HCT116 (cell line): ENCODE data around the gene HMGA1. TPM values are rescaled to one million over a fixed set of nuclear protein-coding genes. Genes with fewer than 3 reads are reported as not detected.

Experiments used
- ATAC-seq: fragments of 200-7000 bp; cut with Tn5 transposase; 2 replicates; pipeline ENCODE4 v1.9.1; 2020; ENCODE audit warnings: mild to moderate bottlenecking, moderate library complexity
- BruUV-seq: library from RNA; stranded (reverse); fragments of 400-500 nt; replicated peaks from 2 replicates; lab custom pipeline; 2021; lab: Mats Ljungman, UMichigan
- CTCF ChIA-PET: fragments of 300-600 bp; sonication (Branson Sonifier 250); formaldehyde crosslinking; loops from one replicate; lab custom pipeline; 2021; ENCODE audit warnings: antibody characterized with exemption; lab: Charles Lee
- POLR2A ChIA-PET: fragments of 300-600, 350-600 bp; sonication (Branson Sonifier 250); formaldehyde crosslinking; loops from one replicate; lab custom pipeline; 2021; ENCODE audit warnings: antibody characterized with exemption; lab: Charles Lee
- RAD21 ChIA-PET, 2 experiments: fragments of 300-600 bp; sonication (Branson Sonifier 250); formaldehyde crosslinking; loops; one replicate each; lab custom pipeline; 2023; ENCODE audit warnings: low total read pairs in 2 of 2; ENCODE audit not compliant: uncharacterized antibody in 2 of 2, unreplicated experiment in 2 of 2, low non-redundant PET in 1 of 2; lab: Charles Lee
- DNase-seq: peaks from one replicate; pipeline ENCODE4 v3.0.0-alpha.2; 2010; ENCODE audit warnings: low read depth, low spot score
- H2AFZ ChIP-seq: fragments of 200-600 bp; shearing (Covaris generic), sonication (generic); 2 replicates; pipeline ENCODE4 v1.6.1; 2017; ENCODE audit warnings: low read depth, mixed run types, mixed read lengths, antibody characterized with exemption, low read length; ENCODE audit not compliant: poor library complexity, severe bottlenecking
- H3K27ac ChIP-seq: 2 replicates; pipeline ENCODE4 v1.5.1; 2012; ENCODE audit warnings: low read depth, low read length
- H3K27me3 ChIP-seq: fragments of 200-600 bp; sonication (generic); 2 replicates; pipeline ENCODE4 v1.6.1; 2016; ENCODE audit warnings: mixed run types, low read length, mixed read lengths; ENCODE audit not compliant: insufficient read depth
- H3K36me3 ChIP-seq, 2 experiments: fragments of 200-500 bp in 1 of 2; fragments of 200-600 bp in 1 of 2; sonication (Bioruptor generic) in 1 of 2; sonication (generic) in 1 of 2; 2 replicates each; pipeline versions ENCODE4 v1.5.1 to v1.6.1; 2014 to 2016; ENCODE audit warnings: low read length in 2 of 2, inconsistent platforms in 1 of 2, mixed read lengths in 1 of 2, mixed run types in 1 of 2; ENCODE audit not compliant: insufficient read depth in 2 of 2, control insufficient read depth in 1 of 2
- H3K4me1 ChIP-seq, 2 experiments: fragments of 200-600 bp in 1 of 2; sonication (generic) in 1 of 2; 2 replicates each; pipeline versions ENCODE4 v1.5.1 to v1.6.1; 2012 to 2017; ENCODE audit warnings: low read length in 2 of 2, inconsistent platforms in 1 of 2, mild to moderate bottlenecking in 1 of 2, mixed read lengths in 1 of 2, mixed run types in 1 of 2, moderate library complexity in 1 of 2; ENCODE audit not compliant: insufficient read depth in 2 of 2, control insufficient read depth in 1 of 2
- H3K4me2 ChIP-seq: fragments of 200-600 bp; sonication (generic); 2 replicates; pipeline ENCODE4 v1.6.1; 2017; ENCODE audit warnings: mixed run types, low read length, mixed read lengths
- H3K4me3 ChIP-seq, 2 experiments: fragments of 200-600 bp in 1 of 2; sonication (generic) in 1 of 2; replicated peaks in 1 of 2; 2 replicates each; pipeline ENCODE4 v1.5.1; 2011 to 2016; ENCODE audit warnings: low read length in 2 of 2, control low read depth in 1 of 2, low read depth in 1 of 2, mild to moderate bottlenecking in 1 of 2, mixed read lengths in 1 of 2, mixed run types in 1 of 2
- H3K79me2 ChIP-seq: fragments of 200-600 bp; sonication (generic); 2 replicates; pipeline ENCODE4 v1.6.1; 2017; ENCODE audit warnings: mild to moderate bottlenecking, mixed run types, low read length, moderate library complexity, mixed read lengths; ENCODE audit not compliant: insufficient read depth
- H3K9ac ChIP-seq: fragments of 200-600 bp; sonication (generic); 2 replicates; pipeline ENCODE4 v1.6.1; 2016; ENCODE audit warnings: low read length, mixed read lengths
- H3K9me2 ChIP-seq: fragments of 200-600 bp; sonication (generic), shearing (Covaris generic); 2 replicates; pipeline ENCODE4 v1.6.1; 2017; ENCODE audit warnings: mixed run types, mild to moderate bottlenecking, moderate library complexity; ENCODE audit not compliant: insufficient read depth
- H3K9me3 ChIP-seq, 2 experiments: fragments of 200-500 bp in 1 of 2; fragments of 200-600 bp in 1 of 2; sonication (Bioruptor generic) in 1 of 2; sonication (generic) in 1 of 2; 2 replicates each; pipeline ENCODE4 v1.6.1; 2014 to 2017; ENCODE audit warnings: low read length in 2 of 2, mixed read lengths in 2 of 2, inconsistent platforms in 1 of 2, low read depth in 1 of 2, mild to moderate bottlenecking in 1 of 2, mixed run types in 1 of 2, moderate library complexity in 1 of 2; ENCODE audit not compliant: control insufficient read depth in 1 of 2, insufficient read depth in 1 of 2
- H4K20me1 ChIP-seq: fragments of 200-600 bp; sonication (generic), shearing (Covaris generic); 2 replicates; pipeline ENCODE4 v1.6.1; 2017; ENCODE audit warnings: mixed run types, mild to moderate bottlenecking, moderate library complexity; ENCODE audit not compliant: insufficient read depth
- CBX3 ChIP-seq: IDR thresholded peaks from 2 replicates; pipeline ENCODE4 v1.6.1; 2012; ENCODE audit warnings: low read depth
- CEBPB ChIP-seq: IDR thresholded peaks from 2 replicates; pipeline ENCODE4 v1.6.1; 2012; ENCODE audit warnings: low read depth
- EZH2 ChIP-seq: fragments of 200-600 bp; sonication (generic); IDR thresholded peaks from 2 replicates; pipeline ENCODE4 v1.6.1; 2017; ENCODE audit warnings: antibody characterized with exemption, mixed run types
- FOSL1 ChIP-seq: IDR thresholded peaks from 2 replicates; pipeline ENCODE4 v1.6.1; 2012; ENCODE audit warnings: low read depth
- SIN3A ChIP-seq: IDR thresholded peaks from 2 replicates; pipeline ENCODE4 v1.6.1; 2012; ENCODE audit warnings: low read depth
- SRF ChIP-seq: IDR thresholded peaks from 2 replicates; pipeline ENCODE4 v1.6.1; 2012; ENCODE audit warnings: low read depth
- TCF7L2 ChIP-seq: IDR thresholded peaks from 2 replicates; pipeline ENCODE4 v1.7.0; 2011; ENCODE audit warnings: borderline replicate concordance, inconsistent platforms; ENCODE audit not compliant: insufficient read depth, insufficient read length; ENCODE audit errors: extremely low read depth
- YY1 ChIP-seq: IDR thresholded peaks from 2 replicates; pipeline ENCODE4 v1.6.1; 2011; ENCODE audit warnings: low read length, low read depth, moderate library complexity, mild to moderate bottlenecking; ENCODE audit not compliant: insufficient replicate concordance; ENCODE audit errors: extremely low read depth
- ZNF274 ChIP-seq: fragments of 200-500 bp; sonication (Bioruptor generic); IDR thresholded peaks from 2 replicates; pipeline ENCODE4 v1.6.1; 2014; ENCODE audit warnings: mild to moderate bottlenecking, low read depth, low read length, inconsistent platforms
- intact Hi-C: fragments of 100-400 bp; cut with micrococcal nuclease; formaldehyde crosslinking; loops from 2 replicates; pipeline ENCODE4 v1.10.0; 2022
- total RNA-seq: library from RNA; stranded (reverse); gene quantifications from one replicate; pipeline ENCODE4 v1.2.1, GENCODE V29; 2021; ENCODE audit not compliant: unreplicated experiment
- TF ChIP-seq, protein P1 (sequence below): IDR thresholded peaks from 2 replicates; pipeline ENCODE4 v1.6.1; 2012
- TF ChIP-seq, protein P2 (sequence below), 3 experiments: fragments of 200-600 bp in 1 of 3; sonication (generic) in 1 of 3; IDR thresholded peaks in 2 of 3; conservative IDR thresholded peaks in 1 of 3; 2 replicates each; pipeline ENCODE4 v1.5.1; 2012 to 2017; ENCODE audit warnings: low read depth in 2 of 3, low read length in 2 of 3, antibody characterized with exemption in 1 of 3, borderline replicate concordance in 1 of 3, control low read depth in 1 of 3, mild to moderate bottlenecking in 1 of 3, mixed read lengths in 1 of 3, mixed run types in 1 of 3, moderate library complexity in 1 of 3; ENCODE audit not compliant: insufficient read depth in 1 of 3
- TF ChIP-seq, protein P3 (sequence below): IDR thresholded peaks from 2 replicates; pipeline ENCODE4 v1.6.1; 2011; ENCODE audit warnings: mild to moderate bottlenecking, low read length, moderate library complexity; ENCODE audit not compliant: insufficient replicate concordance; ENCODE audit errors: extremely low read depth
- TF ChIP-seq, protein P4 (sequence below): IDR thresholded peaks from 2 replicates; pipeline ENCODE4 v1.6.1; 2012
- TF ChIP-seq, protein P5 (sequence below): IDR thresholded peaks from 2 replicates; pipeline ENCODE4 v1.6.1; 2012; ENCODE audit warnings: low read depth

Gene HMGA1
- total RNA-seq, 1 experiment from 2014 or later, result 2,459 TPM

DNA sequence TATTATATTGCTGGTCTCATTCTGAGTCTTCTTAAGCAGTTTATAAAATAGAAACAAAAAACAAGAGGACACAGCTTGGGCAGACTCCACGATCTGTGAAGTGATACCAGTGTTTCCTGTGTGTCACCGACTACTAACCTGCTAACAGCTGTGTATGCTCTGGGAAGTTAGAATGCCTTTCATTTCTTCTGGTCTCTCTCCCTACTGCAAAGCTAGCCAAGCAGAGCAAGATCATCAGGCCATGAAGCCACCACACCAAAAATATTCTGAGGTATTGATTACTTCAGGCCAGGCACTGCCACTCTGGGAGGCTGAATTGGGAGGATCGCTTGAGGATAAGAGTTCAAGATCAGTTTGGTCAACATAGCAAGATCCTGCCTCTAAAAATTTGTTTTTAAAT lies 59.0 kb downstream of the HMGA1 start:
- RAD21 ChIA-PET, result no interaction called here
- intact Hi-C loops, result no loop called here
- Histone ChIP-seq H3K79me2 (peaks cover 5% of the 10 kb centered on the region), H3K9ac (no peak overlapping the region), H2AFZ (no peak overlapping the region), H3K36me3 (peaks cover 5 to 13% of the 10 kb centered on the region in 2 experiments; a peak in 2 of 4 replicates), H3K9me2 (no peaks in the 10 kb centered on the region), H3K4me1 (peaks cover 2 to 11% of the 10 kb centered on the region in 2 experiments; a peak in 2 of 4 replicates), H3K9me3 (no peaks in the 10 kb centered on the region), H3K4me2 (no peak overlapping the region), H3K27me3 (no peaks in the 10 kb centered on the region), H3K27ac (no peak overlapping the region), H3K4me3 (no peak overlapping the region), H4K20me1 (no peaks in the 10 kb centered on the region)
- BruUV-seq, result no TSS peak
- CTCF ChIA-PET, result no interaction called here
- DNase-seq (no peak), ATAC-seq (no peak)
- POLR2A ChIA-PET, result no interaction called here
- TF ChIP-seq SRF (no peak), TCF7L2 (no peak), EZH2 (no peak), FOSL1 (no peak), CEBPB (no peak), ZNF274 (no peak), SIN3A (no peak), CBX3 (no peak), YY1 (no peak)
- TF ChIP-seq, protein P1, sequence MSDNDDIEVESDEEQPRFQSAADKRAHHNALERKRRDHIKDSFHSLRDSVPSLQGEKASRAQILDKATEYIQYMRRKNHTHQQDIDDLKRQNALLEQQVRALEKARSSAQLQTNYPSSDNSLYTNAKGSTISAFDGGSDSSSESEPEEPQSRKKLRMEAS, result no peak
- TF ChIP-seq, protein P2, sequence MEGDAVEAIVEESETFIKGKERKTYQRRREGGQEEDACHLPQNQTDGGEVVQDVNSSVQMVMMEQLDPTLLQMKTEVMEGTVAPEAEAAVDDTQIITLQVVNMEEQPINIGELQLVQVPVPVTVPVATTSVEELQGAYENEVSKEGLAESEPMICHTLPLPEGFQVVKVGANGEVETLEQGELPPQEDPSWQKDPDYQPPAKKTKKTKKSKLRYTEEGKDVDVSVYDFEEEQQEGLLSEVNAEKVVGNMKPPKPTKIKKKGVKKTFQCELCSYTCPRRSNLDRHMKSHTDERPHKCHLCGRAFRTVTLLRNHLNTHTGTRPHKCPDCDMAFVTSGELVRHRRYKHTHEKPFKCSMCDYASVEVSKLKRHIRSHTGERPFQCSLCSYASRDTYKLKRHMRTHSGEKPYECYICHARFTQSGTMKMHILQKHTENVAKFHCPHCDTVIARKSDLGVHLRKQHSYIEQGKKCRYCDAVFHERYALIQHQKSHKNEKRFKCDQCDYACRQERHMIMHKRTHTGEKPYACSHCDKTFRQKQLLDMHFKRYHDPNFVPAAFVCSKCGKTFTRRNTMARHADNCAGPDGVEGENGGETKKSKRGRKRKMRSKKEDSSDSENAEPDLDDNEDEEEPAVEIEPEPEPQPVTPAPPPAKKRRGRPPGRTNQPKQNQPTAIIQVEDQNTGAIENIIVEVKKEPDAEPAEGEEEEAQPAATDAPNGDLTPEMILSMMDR (IDR thresholded peaks at IDR 0.05 in 2 of 3, conservative IDR thresholded peaks at IDR 0.05 in 1 of 3; ENCODE audit: borderline replicate concordance in 1 of 3, insufficient read depth in 1 of 3, low read depth in 2 of 3, low read length in 2 of 3), result no peak
- TF ChIP-seq, protein P3, sequence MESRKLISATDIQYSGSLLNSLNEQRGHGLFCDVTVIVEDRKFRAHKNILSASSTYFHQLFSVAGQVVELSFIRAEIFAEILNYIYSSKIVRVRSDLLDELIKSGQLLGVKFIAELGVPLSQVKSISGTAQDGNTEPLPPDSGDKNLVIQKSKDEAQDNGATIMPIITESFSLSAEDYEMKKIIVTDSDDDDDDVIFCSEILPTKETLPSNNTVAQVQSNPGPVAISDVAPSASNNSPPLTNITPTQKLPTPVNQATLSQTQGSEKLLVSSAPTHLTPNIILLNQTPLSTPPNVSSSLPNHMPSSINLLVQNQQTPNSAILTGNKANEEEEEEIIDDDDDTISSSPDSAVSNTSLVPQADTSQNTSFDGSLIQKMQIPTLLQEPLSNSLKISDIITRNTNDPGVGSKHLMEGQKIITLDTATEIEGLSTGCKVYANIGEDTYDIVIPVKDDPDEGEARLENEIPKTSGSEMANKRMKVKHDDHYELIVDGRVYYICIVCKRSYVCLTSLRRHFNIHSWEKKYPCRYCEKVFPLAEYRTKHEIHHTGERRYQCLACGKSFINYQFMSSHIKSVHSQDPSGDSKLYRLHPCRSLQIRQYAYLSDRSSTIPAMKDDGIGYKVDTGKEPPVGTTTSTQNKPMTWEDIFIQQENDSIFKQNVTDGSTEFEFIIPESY, result no peak
- TF ChIP-seq, protein P4, sequence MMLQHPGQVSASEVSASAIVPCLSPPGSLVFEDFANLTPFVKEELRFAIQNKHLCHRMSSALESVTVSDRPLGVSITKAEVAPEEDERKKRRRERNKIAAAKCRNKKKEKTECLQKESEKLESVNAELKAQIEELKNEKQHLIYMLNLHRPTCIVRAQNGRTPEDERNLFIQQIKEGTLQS, result no peak
- TF ChIP-seq, protein P5, sequence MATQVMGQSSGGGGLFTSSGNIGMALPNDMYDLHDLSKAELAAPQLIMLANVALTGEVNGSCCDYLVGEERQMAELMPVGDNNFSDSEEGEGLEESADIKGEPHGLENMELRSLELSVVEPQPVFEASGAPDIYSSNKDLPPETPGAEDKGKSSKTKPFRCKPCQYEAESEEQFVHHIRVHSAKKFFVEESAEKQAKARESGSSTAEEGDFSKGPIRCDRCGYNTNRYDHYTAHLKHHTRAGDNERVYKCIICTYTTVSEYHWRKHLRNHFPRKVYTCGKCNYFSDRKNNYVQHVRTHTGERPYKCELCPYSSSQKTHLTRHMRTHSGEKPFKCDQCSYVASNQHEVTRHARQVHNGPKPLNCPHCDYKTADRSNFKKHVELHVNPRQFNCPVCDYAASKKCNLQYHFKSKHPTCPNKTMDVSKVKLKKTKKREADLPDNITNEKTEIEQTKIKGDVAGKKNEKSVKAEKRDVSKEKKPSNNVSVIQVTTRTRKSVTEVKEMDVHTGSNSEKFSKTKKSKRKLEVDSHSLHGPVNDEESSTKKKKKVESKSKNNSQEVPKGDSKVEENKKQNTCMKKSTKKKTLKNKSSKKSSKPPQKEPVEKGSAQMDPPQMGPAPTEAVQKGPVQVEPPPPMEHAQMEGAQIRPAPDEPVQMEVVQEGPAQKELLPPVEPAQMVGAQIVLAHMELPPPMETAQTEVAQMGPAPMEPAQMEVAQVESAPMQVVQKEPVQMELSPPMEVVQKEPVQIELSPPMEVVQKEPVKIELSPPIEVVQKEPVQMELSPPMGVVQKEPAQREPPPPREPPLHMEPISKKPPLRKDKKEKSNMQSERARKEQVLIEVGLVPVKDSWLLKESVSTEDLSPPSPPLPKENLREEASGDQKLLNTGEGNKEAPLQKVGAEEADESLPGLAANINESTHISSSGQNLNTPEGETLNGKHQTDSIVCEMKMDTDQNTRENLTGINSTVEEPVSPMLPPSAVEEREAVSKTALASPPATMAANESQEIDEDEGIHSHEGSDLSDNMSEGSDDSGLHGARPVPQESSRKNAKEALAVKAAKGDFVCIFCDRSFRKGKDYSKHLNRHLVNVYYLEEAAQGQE, result no peak
